Inflammatory macrophage treated with lipopolysaccharide for 4 hours (primary cell): ENCODE measurements around the gene CDH22.

Source experiments
- DNase-seq: peaks from one replicate; pipeline ENCODE4 v3.0.0-alpha.2; 2020

Gene CDH22

DNA sequence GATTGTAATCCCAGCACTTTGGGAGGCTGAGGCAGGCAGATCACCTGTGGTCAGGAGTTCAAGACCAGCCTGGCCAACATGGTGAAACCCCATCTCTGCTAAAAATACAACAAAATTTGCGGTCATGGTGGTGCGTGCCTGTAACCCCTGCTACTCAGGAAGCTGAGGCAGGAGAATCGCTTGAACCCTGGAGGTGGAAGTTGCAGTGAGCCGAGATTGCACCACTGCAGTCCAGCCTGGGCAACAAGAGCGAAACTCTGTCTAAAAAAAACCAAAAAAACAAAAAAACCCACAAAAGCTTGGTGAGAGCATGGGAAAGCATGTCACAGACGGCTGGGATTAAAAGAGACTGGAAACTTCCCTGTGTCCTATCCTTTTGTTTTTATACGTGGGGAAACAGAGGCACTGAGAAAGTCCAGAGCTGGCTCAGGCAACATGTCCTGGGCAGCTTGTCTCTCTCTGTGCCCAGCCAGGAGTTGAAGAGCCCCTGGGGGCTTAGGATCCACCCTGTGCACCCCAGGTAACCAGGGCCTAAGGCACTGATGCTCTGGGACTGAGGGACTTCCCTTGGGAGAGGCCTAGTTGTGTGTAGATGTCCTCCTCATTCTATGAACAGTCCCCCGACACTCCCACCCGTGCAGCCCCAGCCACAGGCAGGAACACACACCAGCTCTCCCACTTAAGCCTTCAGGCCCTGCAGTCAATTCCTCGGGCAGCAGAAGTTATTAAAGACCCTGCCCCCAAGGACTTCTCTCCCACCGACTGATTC is 174.2 kb downstream of the CDH22 start:
- DNase-seq = no peak

DNA sequence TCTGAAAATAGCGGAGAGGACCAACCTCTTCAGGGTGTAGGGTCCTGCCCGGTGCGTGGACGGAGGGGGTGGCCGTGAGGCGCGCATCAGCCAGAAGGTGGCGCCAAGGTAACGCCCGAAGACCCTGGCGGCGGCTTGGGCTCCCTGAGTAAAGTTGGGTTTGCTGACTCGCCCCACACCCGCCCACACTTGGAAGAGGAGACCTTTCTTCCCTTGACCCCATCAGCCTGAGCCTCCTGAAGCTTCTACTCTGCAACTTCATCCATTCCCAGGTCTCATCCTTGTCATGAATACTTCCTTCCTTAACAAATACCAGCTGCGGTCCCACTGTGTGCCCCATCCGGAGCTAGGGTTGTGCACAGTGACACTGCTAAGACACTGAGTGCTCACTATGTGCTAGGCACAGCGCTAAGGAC is 175.6 kb downstream of the CDH22 start:
- DNase-seq = peak; percentile 64

DNA sequence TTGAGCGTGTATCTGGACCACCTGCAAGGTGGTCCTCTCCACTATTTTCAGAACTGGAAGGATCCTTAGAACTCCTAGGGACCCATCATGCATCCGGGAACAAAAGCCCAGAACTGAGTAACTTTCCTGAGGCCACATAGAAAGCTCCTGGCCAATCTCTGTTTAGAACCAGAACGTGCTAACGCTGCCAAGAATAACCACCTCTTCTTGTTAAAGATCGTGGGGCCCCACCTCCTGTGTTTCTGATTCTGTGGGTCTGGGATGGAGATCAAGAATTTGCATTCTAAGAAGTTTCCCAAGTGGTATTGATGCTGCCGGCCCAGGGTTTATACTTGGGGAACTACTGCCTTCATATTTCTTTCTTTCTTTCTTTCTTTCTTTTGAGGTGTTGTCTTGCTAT is 176.9 kb downstream of the CDH22 start:
- DNase-seq = no peak

DNA sequence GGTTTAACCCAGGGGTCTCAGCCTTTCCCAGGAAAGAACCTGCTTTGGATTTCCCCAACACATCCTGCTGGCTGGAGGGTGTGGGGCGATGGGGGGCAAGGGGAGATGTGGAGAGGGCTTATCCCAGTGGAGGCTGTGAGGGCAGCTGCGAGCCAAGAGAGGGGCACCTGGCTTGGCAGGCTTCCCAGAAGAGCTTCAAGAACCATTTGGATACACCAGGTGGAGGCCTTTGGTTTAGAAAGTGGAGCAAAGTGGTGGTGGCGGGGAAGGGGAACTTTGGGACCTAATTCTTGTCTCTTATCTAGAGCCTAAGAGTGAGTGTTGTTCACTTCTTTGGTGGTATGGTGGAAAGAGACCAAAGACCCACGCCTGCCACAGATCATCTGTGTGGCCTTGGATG is 177.8 kb downstream of the CDH22 start:
- DNase-seq = peak; percentile 13

DNA sequence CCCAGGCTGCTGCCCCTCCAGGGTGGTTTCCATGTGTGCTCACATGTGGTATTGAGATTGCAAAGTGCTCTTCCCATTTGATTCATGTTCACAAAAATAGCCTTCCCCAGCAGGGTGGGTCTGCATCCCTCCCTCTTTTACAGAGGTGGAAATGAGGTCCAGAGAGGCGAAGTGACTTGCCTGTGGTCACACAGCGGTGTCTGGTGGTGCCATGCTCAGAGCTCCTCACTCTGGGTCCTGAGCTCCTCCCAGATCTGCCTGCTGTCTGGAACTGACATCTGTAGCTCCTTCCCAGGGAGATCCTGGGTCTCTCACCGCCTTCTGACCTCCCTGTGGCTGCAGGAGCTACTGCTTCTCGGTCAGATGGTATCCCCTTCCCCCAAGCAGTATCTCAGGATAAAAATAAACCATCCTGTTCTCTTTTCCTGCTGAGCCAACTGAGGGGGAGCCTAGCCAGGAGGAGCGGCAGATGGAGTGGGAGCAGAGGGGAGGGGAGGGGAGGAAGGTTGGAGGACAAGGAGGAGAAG is 178.3 kb downstream of the CDH22 start:
- peak; percentile 14 for DNase-seq

DNA sequence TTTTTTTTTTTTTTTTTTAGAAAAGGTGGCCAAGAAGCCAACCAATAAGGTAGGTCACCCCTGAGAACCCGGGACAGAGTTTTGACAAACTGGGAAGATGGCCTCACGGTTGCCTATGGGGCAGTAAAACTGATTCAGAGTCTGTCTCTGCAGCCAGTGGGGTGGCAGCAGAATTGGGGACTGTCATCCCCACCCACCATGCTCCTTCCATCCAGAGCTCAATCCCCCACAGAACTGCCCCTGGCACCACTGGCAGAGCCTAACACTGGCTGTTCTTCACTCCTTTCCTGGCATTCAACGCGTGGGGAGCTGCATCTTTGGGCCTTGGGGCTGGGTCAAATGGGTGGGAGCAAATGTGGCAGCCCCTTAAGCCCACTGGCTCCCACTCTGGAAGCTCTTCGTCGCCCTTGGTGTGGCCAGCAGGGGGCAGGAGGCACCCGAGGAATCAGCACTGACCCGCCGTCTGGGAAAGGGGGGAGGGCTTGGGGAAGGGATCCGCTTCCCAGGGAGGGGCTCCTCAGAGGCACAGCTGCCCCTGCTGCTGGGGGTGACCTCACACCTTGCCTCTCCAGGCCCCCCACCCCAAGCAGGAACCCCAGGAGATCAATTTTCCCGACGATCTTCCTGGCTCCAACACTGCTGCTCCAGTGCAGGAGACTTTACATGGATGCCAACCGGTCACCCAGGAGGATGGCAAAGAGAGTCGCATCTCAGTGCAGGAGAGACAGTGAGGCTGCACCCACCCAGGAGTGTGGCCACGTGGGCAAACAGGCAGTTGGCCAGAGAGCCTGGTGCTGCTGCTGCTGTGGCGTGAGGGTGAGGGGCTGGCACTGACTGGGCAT is 179.8 kb downstream of the CDH22 start:
- DNase-seq = no peak

DNA sequence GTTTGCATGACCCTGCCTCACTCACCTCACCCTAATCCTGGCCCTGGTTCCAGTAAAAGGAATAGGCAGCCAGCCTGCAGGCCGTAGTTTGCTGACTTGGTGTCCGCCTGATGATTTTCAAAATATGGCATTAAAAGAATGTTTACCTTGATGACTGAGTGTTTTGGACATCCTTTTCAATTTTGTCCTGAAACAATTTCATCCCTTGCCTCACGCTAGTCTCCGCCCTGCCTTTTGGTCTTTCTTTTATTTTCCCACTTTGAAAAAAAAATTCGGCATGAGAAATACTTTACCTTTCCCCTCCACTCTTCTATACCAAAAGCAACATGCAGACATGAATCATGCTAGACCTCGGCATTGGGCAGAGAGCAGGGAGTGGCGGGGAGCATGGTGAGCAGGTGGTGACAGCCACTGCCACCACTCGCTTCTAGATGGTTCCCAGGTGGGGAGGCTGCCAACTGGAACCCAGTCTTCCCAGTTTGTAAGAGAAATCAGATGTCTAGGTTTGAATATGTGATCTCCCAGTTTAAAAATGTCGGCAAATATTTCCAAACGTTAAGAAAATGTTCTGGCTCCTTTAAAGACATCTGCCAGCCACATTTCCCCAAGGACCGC is 180.8 kb downstream of the CDH22 start:
- DNase-seq = no peak

DNA sequence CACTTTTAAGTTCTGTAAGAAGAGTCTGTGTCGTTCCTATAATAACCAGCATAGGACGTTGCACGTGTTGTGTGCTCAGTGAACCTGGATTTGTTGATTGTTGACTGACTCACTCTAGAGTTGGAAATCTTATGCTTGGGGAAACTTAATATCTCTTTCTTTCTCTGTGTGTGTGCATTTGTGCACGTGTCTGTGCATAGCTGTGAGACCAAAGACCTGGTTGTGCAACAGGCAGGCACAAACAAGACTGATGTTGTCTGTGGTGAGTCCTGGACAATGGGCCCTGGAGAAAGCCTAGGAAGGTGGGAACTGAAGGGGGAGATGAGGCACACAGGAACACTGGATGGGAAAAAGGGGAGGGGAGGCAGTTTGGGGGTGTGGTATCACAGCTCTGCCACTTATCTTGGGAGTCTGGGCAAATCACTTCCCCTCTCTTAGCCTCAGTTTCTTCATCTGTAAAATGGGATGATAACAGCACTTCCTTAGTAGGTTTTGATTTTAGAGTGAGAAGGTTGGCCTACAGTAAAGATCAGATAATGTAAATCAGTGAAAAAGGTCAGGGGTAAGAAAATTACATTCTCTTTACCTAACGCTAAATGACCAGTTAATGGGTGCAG is 181.8 kb downstream of the CDH22 start:
- no peak for DNase-seq
